GM10266 (cell line): Measurements from ENCODE around the gene SLC9A9.

Source experiments
- DNase-seq: peaks from one replicate; pipeline ENCODE4 v3.0.0; 2012; ENCODE audit errors: extremely low spot score
- CTCF ChIP-seq: IDR thresholded peaks from 2 replicates; pipeline ENCODE4 v1.5.1; 2012; ENCODE audit warnings: mild to moderate bottlenecking, low read depth; ENCODE audit not compliant: control insufficient read depth, insufficient read depth; ENCODE audit errors: missing control alignments

Gene SLC9A9

GRCh38 chr3:143634427-143634826 is 213.8 kb downstream of the SLC9A9 start:
- TF ChIP-seq CTCF = no peak
- no peak for DNase-seq

- DNase-seq = no peak
- TF ChIP-seq CTCF = no peak
These were observed 214.5 kb downstream of the SLC9A9 start for GRCh38 chr3:143633816-143634215.

- DNase-seq = no peak
- TF ChIP-seq CTCF = no peak
These were observed 218.5 kb downstream of the SLC9A9 start for GRCh38 chr3:143629726-143630125.

- TF ChIP-seq CTCF = no peak
- no peak for DNase-seq
These were observed 219.3 kb downstream of the SLC9A9 start for GRCh38 chr3:143628971-143629370.

GRCh38 chr3:143627336-143627735 is 220.9 kb downstream of the SLC9A9 start:
- no peak for DNase-seq

GRCh38 chr3:143619231-143619630 is 229.0 kb downstream of the SLC9A9 start:
- no peak for TF ChIP-seq CTCF
- DNase-seq = no peak

More at GRCh38 chr3:143627336-143627735, 220.9 kb downstream of the SLC9A9 start:
- TF ChIP-seq CTCF = no peak

GRCh38 chr3:143617050-143617449 is 231.2 kb downstream of the SLC9A9 start:
- no peak for DNase-seq
- no peak for TF ChIP-seq CTCF
